DND-41 (cell line): ENCODE results near the gene NUDT19.

ENCODE experiments used
- ATAC-seq: fragments of 200-7000 bp; cut with Tn5 transposase; 3 replicates; pipeline ENCODE4 v1.9.1; 2021; ENCODE audit warnings: low read depth; ENCODE audit not compliant: insufficient read depth
- DNase-seq: peaks from one replicate; pipeline ENCODE4 v3.0.0-alpha.2; 2020
- H2AFZ ChIP-seq: 2 replicates; pipeline ENCODE4 v1.6.0; 2012; ENCODE audit warnings: low read depth, low read length
- H3K27ac ChIP-seq: 2 replicates; pipeline ENCODE4 v1.5.1; 2012; ENCODE audit warnings: low read length, inconsistent platforms
- H3K27me3 ChIP-seq: fragments of 200-600 bp; sonication (generic); 2 replicates; pipeline ENCODE4 v1.6.0; 2012; ENCODE audit warnings: low read length, mild to moderate bottlenecking, inconsistent platforms; ENCODE audit not compliant: insufficient read depth, poor library complexity
- H3K36me3 ChIP-seq: 2 replicates; pipeline ENCODE4 v1.5.1; 2012; ENCODE audit warnings: low read length, inconsistent platforms; ENCODE audit not compliant: insufficient read depth
- H3K4me1 ChIP-seq: 2 replicates; pipeline ENCODE4 v1.5.1; 2012; ENCODE audit warnings: mild to moderate bottlenecking, low read length; ENCODE audit not compliant: insufficient read depth
- H3K4me2 ChIP-seq: 2 replicates; pipeline ENCODE4 v1.6.0; 2012; ENCODE audit warnings: mild to moderate bottlenecking, moderate library complexity, low read length, inconsistent platforms; ENCODE audit not compliant: insufficient read depth
- H3K4me3 ChIP-seq, 2 experiments: fragments of 200-600 bp in 1 of 2; shearing (Covaris generic) in 1 of 2; 2 replicates each; pipeline ENCODE4 v1.5.1; 2012 to 2016; ENCODE audit warnings: inconsistent platforms in 2 of 2, low read length in 2 of 2, mild to moderate bottlenecking in 2 of 2, low read depth in 1 of 2, moderate library complexity in 1 of 2
- H3K79me2 ChIP-seq: 2 replicates; pipeline ENCODE4 v1.6.0; 2012; ENCODE audit warnings: low read length, inconsistent platforms; ENCODE audit not compliant: insufficient read depth
- H3K9ac ChIP-seq: 2 replicates; pipeline ENCODE4 v1.6.0; 2012; ENCODE audit warnings: low read depth, mild to moderate bottlenecking, inconsistent platforms, low read length, moderate library complexity
- H3K9me3 ChIP-seq: 2 replicates; pipeline ENCODE4 v1.5.1; 2012; ENCODE audit warnings: low read length, moderate library complexity, mild to moderate bottlenecking, inconsistent platforms; ENCODE audit not compliant: insufficient read depth, severe bottlenecking
- H4K20me1 ChIP-seq: 2 replicates; pipeline ENCODE4 v1.6.0; 2012; ENCODE audit warnings: low read length; ENCODE audit not compliant: insufficient read depth
- CTCF ChIP-seq: IDR thresholded peaks from 2 replicates; pipeline ENCODE4 v1.5.1; 2012; ENCODE audit warnings: borderline replicate concordance, low read length, moderate library complexity, mild to moderate bottlenecking; ENCODE audit not compliant: poor library complexity, severe bottlenecking; ENCODE audit errors: extremely low read depth
- EZH2 ChIP-seq: IDR thresholded peaks from 3 replicates; pipeline ENCODE4 v1.6.1; 2012; ENCODE audit warnings: borderline replicate concordance, low read depth, mild to moderate bottlenecking, moderate library complexity, low read length, inconsistent platforms; ENCODE audit not compliant: severe bottlenecking

Gene NUDT19

GRCh38 chr19:32676186-32676894 lies 15.3 kb upstream of the NUDT19 start:
- Histone ChIP-seq H3K79me2 (peaks cover 35% of the 10 kb centered on the region), H3K4me3 (peak overlapping the region; percentile 55 to 98; a peak in 3 of 4 replicates), H3K27me3 (no peaks in the 10 kb centered on the region), H4K20me1 (peaks cover 31% of the 10 kb centered on the region), H3K27ac (no peak overlapping the region), H3K9ac (peak overlapping the region; percentile 79; the same call in 1 of the 2 replicates), H3K9me3 (no peaks in the 10 kb centered on the region), H3K4me2 (peak overlapping the region; percentile 84), H3K36me3 (peaks cover 5% of the 10 kb centered on the region; the same call in 1 of the 2 replicates), H2AFZ (peak overlapping the region; percentile 83), H3K4me1 (peaks cover 32% of the 10 kb centered on the region)
- ATAC-seq (no peak), DNase-seq (no peak)
- TF ChIP-seq CTCF (no peak), EZH2 (no peak)

GRCh38 chr19:32676895-32677359 lies 14.7 kb upstream of the NUDT19 start:
- Histone ChIP-seq H3K27ac (no peak overlapping the region), H2AFZ (no peak overlapping the region), H3K79me2 (peaks cover 30% of the 10 kb centered on the region)

GRCh38 chr19:32677657-32678056 lies 14.0 kb upstream of the NUDT19 start:
- H3K9ac ChIP-seq = no peak overlapping the region
- TF ChIP-seq EZH2 = no peak
- no peak for TF ChIP-seq CTCF
- no peak overlapping the region for H2AFZ ChIP-seq
- no peaks in the 10 kb centered on the region; the same call in 1 of the 2 replicates for H3K36me3 ChIP-seq
- no peak overlapping the region for H3K4me3 ChIP-seq
- no peak overlapping the region for H3K27ac ChIP-seq
- peaks cover 20% of the 10 kb centered on the region for H4K20me1 ChIP-seq
- H3K79me2 ChIP-seq = peaks cover 23% of the 10 kb centered on the region
- no peaks in the 10 kb centered on the region for H3K9me3 ChIP-seq
- H3K27me3 ChIP-seq = no peaks in the 10 kb centered on the region
- ATAC-seq = no peak
- no peak overlapping the region for H3K4me2 ChIP-seq
- H3K4me1 ChIP-seq = peaks cover 28% of the 10 kb centered on the region
- DNase-seq = no peak

More at GRCh38 chr19:32676895-32677359, 14.7 kb upstream of the NUDT19 start:
- H3K9me3 ChIP-seq = no peaks in the 10 kb centered on the region
- peaks cover 5% of the 10 kb centered on the region; the same call in 1 of the 2 replicates for H3K36me3 ChIP-seq
- H3K9ac ChIP-seq = no peak overlapping the region
- H3K4me3 ChIP-seq = no peak overlapping the region
- TF ChIP-seq EZH2 (no peak), CTCF (no peak)
- H3K4me1 ChIP-seq = peaks cover 32% of the 10 kb centered on the region
- DNase-seq (no peak), ATAC-seq (no peak)
- H4K20me1 ChIP-seq = peaks cover 27% of the 10 kb centered on the region
- no peaks in the 10 kb centered on the region for H3K27me3 ChIP-seq
- H3K4me2 ChIP-seq = no peak overlapping the region
